HG02938 (cell line): ENCODE data around the gene TMPRSS13.
"Not testable (repeated sequence)": the region's sequence is repeated elsewhere in the genome, so short reads cannot be mapped to it uniquely, and the experiment has no call there.

Experiments
- ATAC-seq: cut with Tn5 transposase; IDR thresholded peaks from one replicate; pipeline ENCODE4 v1.9.1; 2021; ENCODE audit warnings: mild to moderate bottlenecking, moderate library complexity; ENCODE audit not compliant: unreplicated experiment

The TMPRSS13 gene

GRCh38 chr11:117874253-117874909 is 54.8 kb downstream of the TMPRSS13 start:
- no peak for ATAC-seq

DNA sequence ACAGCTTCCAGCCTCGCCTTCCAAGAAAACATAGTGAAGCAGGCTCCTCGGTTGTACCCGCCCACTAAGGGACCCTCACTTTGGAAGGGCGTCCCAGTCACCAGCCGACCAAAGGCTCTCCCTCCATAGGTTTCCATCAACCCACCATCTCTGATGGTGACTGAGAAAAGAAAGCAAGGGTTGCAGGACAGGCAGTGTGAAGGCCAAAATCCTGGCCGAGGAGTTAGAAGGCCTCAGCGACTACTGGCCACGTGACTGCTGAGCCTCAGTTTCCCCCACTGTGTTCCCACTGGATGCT is 55.4 kb downstream of the TMPRSS13 start:
- ATAC-seq = no peak

DNA sequence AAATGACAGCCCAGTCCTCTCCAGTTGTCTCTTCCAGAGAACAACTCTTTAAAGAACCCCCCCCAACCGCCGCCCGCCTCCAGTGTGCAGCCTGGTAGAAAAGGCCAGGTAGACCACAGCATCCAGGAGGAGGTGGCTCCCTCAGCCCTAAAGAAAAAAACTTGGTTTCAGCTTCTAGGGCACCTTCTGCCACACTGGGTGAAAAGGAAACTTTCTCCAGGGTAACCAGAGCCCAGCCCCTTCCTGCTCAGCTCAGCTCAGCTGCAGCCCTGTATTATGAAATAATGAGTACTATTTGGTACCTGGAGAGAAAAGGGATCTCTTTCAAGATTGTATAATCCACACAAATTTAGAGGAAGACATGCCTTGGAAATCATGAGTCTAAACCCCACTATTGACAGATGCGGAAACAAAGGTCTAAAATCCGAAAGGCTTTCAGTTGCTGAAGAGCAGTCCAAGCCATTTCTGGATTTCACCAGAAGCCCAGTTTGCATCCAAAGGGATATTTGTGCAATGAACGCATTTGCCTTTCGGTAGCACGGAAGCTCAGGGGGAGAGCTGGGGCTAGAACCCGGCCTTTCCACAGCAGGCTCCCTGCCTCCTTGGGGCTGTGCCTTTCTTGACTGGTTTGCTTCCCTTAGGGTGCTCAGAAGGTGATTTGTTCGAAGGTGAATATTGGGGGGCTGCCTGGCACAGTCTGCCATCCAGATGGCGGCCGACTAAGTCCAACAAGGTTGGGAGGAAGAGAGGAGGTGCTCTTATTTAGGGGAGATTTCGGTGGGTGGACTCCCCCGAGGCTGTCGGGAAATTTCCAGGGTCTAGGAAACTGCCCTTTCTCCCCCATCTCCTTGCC is 56.0 kb downstream of the TMPRSS13 start:
- ATAC-seq = no peak

- no peak for ATAC-seq
Observed at GRCh38 chr11:117872420-117872961, 56.7 kb downstream of the TMPRSS13 start.

- no peak for ATAC-seq
Observed at GRCh38 chr11:117871784-117872183, 57.4 kb downstream of the TMPRSS13 start.

DNA sequence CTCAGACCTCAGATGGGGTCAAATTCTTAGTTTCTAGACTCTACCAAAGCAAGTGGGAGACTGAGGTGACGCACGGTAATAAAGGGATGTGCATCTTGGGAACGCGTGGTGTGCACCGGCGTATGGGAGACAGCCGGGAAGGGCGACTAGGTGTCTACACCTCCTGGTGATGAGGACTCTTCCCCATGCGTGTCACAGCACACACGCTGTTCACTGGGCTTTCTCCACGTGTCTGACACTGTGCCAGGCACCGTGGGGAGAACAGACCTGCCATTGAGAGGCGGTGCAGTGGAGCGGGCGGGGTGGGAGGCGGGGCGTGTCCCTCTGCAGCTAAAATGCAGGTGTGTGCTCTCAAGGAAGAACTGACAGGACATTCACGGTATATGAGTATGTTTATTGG is 58.0 kb downstream of the TMPRSS13 start:
- ATAC-seq = no peak

DNA sequence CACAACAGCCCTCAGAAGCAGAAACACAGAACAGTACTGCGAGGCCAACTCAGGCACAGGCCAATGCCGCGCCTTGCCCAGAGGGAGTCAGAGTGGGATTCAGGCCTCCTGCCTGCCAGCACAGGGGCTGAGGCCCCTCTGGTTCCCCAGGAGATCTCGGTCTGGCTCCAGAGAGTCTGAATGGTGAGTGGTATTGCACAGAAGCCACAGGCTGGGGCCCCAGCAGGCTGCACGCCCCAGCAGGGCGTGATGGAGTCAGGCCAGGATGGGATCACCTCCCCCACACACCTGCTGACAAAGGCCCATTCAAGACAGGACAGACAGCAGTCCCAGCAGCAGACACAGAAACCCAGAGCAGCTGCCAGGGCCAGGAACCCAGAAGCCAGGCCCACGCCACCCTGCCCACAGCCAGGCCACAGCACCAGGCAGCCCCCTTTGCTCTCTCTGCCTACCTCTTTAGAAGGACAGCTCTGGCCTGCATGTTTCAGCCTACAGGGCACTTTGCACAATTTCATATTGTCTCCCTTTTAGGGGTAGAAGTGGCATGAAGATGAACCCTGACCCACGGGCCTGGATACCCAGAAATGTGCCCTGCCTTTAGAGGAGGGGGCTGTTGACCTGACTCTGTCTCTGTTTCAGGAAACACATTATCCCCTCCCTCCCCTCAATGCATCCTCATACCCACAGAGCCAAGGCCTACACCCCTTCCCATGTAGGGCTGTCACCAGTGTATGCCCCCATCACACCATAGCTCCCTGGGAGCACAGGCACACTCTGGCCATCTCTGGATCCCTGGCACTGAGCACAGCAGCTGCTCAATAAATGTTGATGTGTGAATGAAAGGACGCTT is 58.9 kb downstream of the TMPRSS13 start:
- no peak for ATAC-seq

DNA sequence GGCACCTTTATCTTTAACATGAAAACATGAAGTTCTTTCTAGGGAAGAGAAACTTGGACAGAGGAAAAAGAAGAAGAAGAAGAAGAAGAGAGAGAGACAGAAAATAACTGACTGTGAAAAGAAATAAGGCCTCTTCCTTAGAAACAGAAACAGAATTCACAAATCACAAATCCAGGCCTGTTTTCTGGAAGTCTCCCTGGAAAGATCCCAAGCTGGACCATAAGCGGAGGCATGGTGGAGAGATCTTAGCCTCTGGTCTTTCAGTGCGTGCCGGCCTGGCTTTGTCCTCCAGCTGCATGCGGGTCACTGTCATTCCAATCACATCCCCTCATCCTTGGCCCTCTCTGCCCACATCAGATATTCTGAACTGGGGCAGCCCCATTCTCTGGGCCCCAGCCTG is 59.6 kb downstream of the TMPRSS13 start:
- no peak for ATAC-seq

DNA sequence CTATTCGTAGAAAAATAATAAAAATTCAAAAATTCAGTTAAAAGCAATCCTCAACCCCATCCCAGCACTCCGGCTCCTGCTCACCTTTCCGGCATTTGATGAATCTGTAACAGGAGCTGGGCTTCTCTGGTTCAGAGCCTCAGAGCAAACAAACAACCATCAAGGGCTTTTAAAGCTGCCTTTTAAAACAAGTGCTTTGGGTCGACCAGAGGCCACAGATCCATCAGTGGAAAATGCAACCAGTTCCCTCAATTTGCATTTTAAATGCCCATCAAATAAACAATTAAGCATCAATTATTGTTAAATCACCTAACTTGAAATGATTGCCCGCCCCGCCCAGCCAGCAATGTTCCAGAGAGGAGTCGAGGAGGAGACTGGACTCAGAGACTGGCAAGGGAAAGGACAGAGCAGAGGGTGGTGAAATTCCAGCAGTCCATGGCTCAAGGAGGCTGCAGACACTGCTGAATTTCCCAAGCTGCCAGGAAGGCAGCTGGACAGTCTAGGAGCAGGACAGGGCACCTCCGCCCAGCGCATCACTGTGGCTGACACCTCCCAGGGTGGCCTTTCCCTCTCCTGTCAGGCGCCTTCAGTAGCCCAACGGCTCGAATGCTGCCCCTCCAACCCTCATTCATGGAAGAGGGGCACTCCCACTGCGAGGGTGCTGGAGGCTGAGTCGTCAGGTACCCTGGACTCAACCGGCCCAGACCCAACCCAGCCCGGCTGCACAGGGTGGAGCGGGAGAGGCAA is 60.2 kb downstream of the TMPRSS13 start:
- no peak for ATAC-seq

DNA sequence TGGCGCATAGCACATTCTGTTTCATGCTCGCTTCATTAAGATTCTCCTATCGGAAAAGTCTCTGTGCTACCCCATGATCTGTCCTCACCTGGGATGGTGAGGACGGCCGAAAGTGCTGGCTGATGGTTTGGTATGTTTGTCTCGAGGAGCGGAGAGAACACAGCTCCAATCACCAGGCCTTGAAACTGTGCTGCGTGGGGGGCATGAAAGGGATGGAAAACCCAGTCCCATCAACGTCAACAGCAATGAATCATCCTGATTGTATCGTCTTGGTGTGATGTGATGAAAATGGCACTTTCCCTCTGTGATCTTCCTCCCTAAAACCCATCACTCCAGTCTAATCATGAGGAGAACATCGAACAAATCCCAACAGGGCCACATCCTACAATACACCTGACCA is 61.1 kb downstream of the TMPRSS13 start:
- ATAC-seq = no peak

DNA sequence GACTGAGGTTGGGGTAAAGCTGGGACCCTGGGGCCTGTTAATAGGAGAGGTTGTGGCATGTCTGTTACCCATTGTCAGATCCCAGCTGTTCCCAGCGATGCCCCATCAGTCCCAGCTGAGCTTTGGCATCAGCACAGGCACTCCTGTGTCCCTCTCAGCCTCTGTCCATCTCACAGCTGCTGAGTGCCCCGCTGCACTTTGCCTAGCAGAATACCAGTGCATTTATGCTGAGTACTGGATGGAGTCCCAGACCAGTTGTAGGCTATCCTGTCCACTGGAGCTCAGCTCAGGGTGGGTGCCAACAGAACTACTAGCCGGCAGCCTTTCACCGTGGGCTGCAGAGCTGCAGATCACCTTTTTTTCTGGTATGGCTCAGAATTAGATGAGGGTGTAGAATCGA is 62.7 kb downstream of the TMPRSS13 start:
- ATAC-seq = no peak

- not testable (repeated sequence) for ATAC-seq
Observed at GRCh38 chr11:117865546-117865945, 63.7 kb downstream of the TMPRSS13 start.

DNA sequence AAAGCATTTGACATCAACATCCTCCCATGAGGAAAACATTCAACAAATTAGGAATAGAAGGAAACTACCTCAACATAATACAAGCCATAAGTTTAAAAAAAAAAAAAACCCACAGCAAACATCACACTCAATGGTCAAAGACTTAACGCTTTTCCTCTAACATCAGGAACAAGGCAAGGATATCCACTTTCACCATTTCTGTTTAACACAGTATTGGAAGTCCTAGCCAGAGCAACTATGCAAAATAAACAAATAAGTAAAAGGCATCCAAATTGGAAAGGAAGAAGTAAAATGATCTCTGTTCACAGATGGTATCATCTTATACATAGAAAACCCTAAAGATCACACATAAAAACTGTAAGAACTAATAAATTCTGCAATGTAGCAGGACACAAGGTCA is 65.8 kb downstream of the TMPRSS13 start:
- ATAC-seq = no peak

GRCh38 chr11:117862753-117863152 is 66.4 kb downstream of the TMPRSS13 start:
- no peak for ATAC-seq

- no peak for ATAC-seq
Observed at GRCh38 chr11:117862019-117862725, 67.0 kb downstream of the TMPRSS13 start.

DNA sequence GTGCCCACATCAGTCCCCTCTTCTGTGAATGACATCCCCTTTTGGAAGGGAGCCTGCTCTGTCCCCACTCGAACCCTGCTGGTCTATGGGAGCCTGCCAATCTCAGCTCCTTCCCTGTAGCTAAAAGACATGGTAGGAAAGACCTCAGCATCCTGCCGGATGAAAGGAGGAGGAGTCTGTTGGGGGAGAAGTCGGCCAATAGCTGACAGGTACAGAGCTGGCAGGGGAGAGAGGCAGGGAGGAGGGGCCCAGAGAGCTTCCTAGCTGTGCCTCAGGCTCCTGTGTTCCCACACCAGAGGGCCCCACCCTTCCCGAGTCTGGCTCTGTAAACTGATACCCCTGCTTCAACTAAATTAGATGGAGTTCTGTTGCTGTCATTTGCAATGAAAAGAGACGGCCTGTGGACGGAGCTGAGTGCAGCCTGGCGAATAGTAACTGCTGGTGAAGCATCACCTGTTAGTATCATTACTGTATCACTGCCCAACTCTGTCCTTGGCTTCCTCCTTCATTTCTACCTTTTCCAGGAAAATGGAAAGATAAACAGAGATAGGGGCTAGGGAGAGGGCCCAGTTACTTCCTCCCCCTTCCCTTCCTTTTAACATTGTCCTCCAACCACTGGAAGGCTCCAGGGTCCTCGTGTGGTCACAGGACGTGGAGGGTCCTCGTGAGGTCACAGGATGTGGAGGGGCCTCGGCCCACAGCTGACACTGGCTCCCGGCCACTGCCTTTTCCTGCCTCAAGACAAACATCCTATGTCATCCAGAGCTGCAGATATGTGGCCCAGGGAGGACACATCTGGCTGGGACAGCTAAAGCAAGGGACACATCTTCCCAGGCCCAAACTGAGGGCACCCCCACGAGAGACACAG is 67.8 kb downstream of the TMPRSS13 start:
- no peak for ATAC-seq

- no peak for ATAC-seq
Observed at GRCh38 chr11:117860139-117860538, 69.1 kb downstream of the TMPRSS13 start.

- ATAC-seq = no peak
Observed at GRCh38 chr11:117859488-117860112, 69.6 kb downstream of the TMPRSS13 start.

- ATAC-seq = no peak
Observed at GRCh38 chr11:117859061-117859460, 70.1 kb downstream of the TMPRSS13 start.
